22Rv1 (cell line): ENCODE data around the gene ABCB8.

ENCODE experiments used
- ZFX ChIP-seq: fragments of 450-650 bp; IDR thresholded peaks from 2 replicates; pipeline ENCODE4 v1.6.1; 2017; ENCODE audit warnings: antibody characterized with exemption, borderline replicate concordance
- TF ChIP-seq, protein P1 (sequence below): fragments of 450-650 bp; IDR thresholded peaks from 2 replicates; pipeline ENCODE4 v1.5.1; 2017; ENCODE audit warnings: mild to moderate bottlenecking

DNA sequence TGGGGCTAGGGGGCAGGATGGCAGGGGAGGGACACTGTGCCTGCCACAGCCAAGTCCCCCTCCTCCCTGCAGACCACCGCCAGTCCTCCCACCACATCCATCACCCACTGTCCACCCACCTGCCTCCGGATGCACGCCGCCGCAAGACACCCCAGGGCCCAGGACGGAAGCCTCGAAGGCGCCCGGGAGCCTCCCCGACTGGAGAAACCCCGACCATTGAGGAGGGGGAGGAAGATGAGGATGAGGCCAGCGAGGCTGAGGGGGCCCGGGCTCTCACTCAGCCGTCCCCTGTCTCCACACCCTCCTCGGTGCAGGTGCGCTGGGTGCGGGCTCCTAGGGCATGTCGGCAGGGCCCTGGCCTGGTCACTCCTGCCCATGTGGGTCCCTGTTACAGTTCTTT lies 36.2 kb downstream of the ABCB8 start:
- TF ChIP-seq, protein P1, sequence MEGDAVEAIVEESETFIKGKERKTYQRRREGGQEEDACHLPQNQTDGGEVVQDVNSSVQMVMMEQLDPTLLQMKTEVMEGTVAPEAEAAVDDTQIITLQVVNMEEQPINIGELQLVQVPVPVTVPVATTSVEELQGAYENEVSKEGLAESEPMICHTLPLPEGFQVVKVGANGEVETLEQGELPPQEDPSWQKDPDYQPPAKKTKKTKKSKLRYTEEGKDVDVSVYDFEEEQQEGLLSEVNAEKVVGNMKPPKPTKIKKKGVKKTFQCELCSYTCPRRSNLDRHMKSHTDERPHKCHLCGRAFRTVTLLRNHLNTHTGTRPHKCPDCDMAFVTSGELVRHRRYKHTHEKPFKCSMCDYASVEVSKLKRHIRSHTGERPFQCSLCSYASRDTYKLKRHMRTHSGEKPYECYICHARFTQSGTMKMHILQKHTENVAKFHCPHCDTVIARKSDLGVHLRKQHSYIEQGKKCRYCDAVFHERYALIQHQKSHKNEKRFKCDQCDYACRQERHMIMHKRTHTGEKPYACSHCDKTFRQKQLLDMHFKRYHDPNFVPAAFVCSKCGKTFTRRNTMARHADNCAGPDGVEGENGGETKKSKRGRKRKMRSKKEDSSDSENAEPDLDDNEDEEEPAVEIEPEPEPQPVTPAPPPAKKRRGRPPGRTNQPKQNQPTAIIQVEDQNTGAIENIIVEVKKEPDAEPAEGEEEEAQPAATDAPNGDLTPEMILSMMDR = no peak
- no peak for TF ChIP-seq ZFX
